NB4 (cell line): Measurements from ENCODE around the gene IQCN.

Experiments
- POLR2A ChIP-seq: IDR thresholded peaks from 2 replicates; pipeline ENCODE4 v1.6.1; 2011; ENCODE audit warnings: mild to moderate bottlenecking; ENCODE audit not compliant: insufficient read length; ENCODE audit errors: extremely low read depth
- TF ChIP-seq, protein P1 (sequence below): IDR thresholded peaks from one replicate; pipeline ENCODE4 v1.5.1; 2012; ENCODE audit warnings: low read depth, low read length

DNA sequence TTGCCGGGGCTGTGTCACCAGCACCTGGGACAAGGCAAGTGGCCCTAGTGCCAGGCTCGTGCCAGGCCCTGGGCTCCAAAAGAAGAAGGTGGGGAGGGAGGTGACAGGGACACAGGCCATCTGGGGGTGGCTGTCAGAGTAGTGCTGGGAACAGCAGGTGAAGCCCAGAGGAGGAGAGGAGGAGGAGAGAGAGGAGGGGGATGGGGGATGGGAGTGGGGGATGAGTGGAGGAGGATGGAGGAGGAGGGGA, 29.9 kb upstream of the IQCN start:
- no peak for TF ChIP-seq POLR2A
- TF ChIP-seq, protein P1, sequence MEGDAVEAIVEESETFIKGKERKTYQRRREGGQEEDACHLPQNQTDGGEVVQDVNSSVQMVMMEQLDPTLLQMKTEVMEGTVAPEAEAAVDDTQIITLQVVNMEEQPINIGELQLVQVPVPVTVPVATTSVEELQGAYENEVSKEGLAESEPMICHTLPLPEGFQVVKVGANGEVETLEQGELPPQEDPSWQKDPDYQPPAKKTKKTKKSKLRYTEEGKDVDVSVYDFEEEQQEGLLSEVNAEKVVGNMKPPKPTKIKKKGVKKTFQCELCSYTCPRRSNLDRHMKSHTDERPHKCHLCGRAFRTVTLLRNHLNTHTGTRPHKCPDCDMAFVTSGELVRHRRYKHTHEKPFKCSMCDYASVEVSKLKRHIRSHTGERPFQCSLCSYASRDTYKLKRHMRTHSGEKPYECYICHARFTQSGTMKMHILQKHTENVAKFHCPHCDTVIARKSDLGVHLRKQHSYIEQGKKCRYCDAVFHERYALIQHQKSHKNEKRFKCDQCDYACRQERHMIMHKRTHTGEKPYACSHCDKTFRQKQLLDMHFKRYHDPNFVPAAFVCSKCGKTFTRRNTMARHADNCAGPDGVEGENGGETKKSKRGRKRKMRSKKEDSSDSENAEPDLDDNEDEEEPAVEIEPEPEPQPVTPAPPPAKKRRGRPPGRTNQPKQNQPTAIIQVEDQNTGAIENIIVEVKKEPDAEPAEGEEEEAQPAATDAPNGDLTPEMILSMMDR = no peak
